Vagina (tissue), 2 donors: ENCODE measurements around the gene CTAGE8.
"Not testable (repeated sequence)": the region's sequence is repeated elsewhere in the genome, so short reads cannot be mapped to it uniquely, and the experiment has no call there.

Experiments used
- POLR2A ChIP-seq, 2 donors: fragments of 450-650 bp; IDR thresholded peaks; one replicate each; pipeline ENCODE4 v1.6.1; 2017; ENCODE audit warnings: antibody characterized with exemption in 2 of 2, mild to moderate bottlenecking in 2 of 2, moderate library complexity in 2 of 2
- POLR2AphosphoS5 ChIP-seq, 2 donors: sonication (generic); formaldehyde crosslinking; IDR thresholded peaks; one replicate each; pipeline ENCODE4 v1.9.0; 2017; ENCODE audit warnings: antibody characterized with exemption in 2 of 2, mild to moderate bottlenecking in 2 of 2, low read depth in 1 of 2; ENCODE audit not compliant: insufficient read depth in 1 of 2
- TF ChIP-seq, protein P1 (sequence below), 3 experiments: fragments of 450-650 bp in 2 of 3; fragments of 200-600 bp in 1 of 3; sonication (generic) in 1 of 3; IDR thresholded peaks; one replicate each; pipeline ENCODE4 v1.5.1; 2017 to 2019; ENCODE audit warnings: antibody characterized with exemption in 3 of 3, mild to moderate bottlenecking in 2 of 3, moderate library complexity in 2 of 3

- TF ChIP-seq, protein P1, sequence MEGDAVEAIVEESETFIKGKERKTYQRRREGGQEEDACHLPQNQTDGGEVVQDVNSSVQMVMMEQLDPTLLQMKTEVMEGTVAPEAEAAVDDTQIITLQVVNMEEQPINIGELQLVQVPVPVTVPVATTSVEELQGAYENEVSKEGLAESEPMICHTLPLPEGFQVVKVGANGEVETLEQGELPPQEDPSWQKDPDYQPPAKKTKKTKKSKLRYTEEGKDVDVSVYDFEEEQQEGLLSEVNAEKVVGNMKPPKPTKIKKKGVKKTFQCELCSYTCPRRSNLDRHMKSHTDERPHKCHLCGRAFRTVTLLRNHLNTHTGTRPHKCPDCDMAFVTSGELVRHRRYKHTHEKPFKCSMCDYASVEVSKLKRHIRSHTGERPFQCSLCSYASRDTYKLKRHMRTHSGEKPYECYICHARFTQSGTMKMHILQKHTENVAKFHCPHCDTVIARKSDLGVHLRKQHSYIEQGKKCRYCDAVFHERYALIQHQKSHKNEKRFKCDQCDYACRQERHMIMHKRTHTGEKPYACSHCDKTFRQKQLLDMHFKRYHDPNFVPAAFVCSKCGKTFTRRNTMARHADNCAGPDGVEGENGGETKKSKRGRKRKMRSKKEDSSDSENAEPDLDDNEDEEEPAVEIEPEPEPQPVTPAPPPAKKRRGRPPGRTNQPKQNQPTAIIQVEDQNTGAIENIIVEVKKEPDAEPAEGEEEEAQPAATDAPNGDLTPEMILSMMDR (IDR thresholded peaks at IDR 0.05), result not testable (repeated sequence)
- TF ChIP-seq POLR2AphosphoS5 (IDR thresholded peaks at IDR 0.05; ENCODE audit: insufficient read depth in 1 of 2, low read depth in 1 of 2); POLR2A (IDR thresholded peaks at IDR 0.05): not testable (repeated sequence)
These were observed 10.9 kb upstream of the CTAGE8 start for GRCh38 chr7:144280010-144280409.
